Esophagus squamous epithelium (tissue), 4 donors: Measurements from ENCODE around the gene CCT6B.

Experiments used
- CTCF ChIP-seq, 6 experiments: fragments of 450-650 bp in 4 of 6; fragments of 200-600 bp in 2 of 6; sonication (generic) in 2 of 6; IDR thresholded peaks; one replicate each; pipeline ENCODE4 v1.5.1; 2016 to 2019; ENCODE audit warnings: antibody characterized with exemption in 6 of 6, mild to moderate bottlenecking in 4 of 6, moderate library complexity in 4 of 6
- POLR2A ChIP-seq, 4 donors: fragments of 450-650 bp; IDR thresholded peaks; one replicate each; pipeline ENCODE4 v1.6.1; 2017; ENCODE audit warnings: antibody characterized with exemption in 4 of 4, mild to moderate bottlenecking in 4 of 4, moderate library complexity in 3 of 4

- no peak for TF ChIP-seq POLR2A (IDR thresholded peaks at IDR 0.05)
- TF ChIP-seq CTCF (IDR thresholded peaks at IDR 0.05) = no peak
Observed at GRCh38 chr17:34894964-34895363, 66.3 kb downstream of the CCT6B start.
